ENCODE results near the gene EARS2. TPM values are rescaled to one million over a fixed set of nuclear protein-coding genes. Genes with fewer than 3 reads are reported as not detected.

The EARS2 gene
- total and polyA plus RNA-seq, 2 of the 4 experiments (the other 2 are of a cell fraction), result 28.1 to 37.8 TPM

DNA sequence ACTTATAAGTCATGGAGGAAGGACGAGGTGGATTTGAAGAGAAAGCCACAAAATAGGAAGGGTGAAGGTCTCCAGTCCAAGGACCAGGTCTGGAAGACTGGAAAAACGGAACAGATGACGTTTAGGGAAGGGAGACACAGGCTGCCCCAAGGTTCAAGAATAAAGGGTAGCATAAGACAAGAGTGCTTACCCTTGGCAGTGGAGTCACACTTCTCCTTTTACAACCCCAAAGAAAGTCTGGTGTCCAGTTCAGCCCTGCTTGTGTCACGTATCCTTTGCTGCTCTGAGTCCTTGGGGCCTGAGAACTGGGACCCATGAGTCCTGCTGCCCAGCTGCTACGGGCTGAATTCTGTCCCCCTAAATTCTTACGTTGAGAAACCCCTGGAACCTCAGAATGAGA, 33.8 kb downstream of the EARS2 start:
- POLR2A ChIA-PET (ENCODE audit: unreplicated experiment), result no interaction called here
- H4K91ac ChIP-seq (ENCODE audit: insufficient read depth, low read depth, low read length), result no peak overlapping the region
- dilution Hi-C loops (cut with HindIII; ENCODE audit: low sequenced_read_pairs, unreplicated experiment), result no loop called here
- no peak overlapping the region for H3K14ac ChIP-seq (replicated peaks; ENCODE audit: low read depth, low read length)
- no peak overlapping the region for H2BK5ac ChIP-seq (ENCODE audit: low read depth, low read length, poor library complexity, severe bottlenecking)
- CTCF ChIA-PET, result no interaction called here
- no peak overlapping the region for H3K4ac ChIP-seq (ENCODE audit: low read depth, low read length)
- H2AFZ ChIP-seq (replicated peaks; ENCODE audit: low read length, poor library complexity), result no peak overlapping the region
- DNase-seq (no peak), ATAC-seq (ENCODE audit: low read depth) (no peak)
- H4K8ac ChIP-seq (ENCODE audit: low read depth in 2 of 2, low read length in 2 of 2), result no peak overlapping the region
- H2BK120ac ChIP-seq (ENCODE audit: low read depth, low read length), result no peak overlapping the region
- H3K36me3 ChIP-seq (ENCODE audit: control insufficient read depth, insufficient read depth, low read length), result peaks cover 48% of the 10 kb centered on the region
- no peak overlapping the region for H2AK5ac ChIP-seq (ENCODE audit: low read depth, low read length)
- H3K56ac ChIP-seq (ENCODE audit: extremely low read depth, insufficient read depth, low read length), result no peak overlapping the region
- BruUV-seq (replicated peaks), result no TSS peak
- no peaks in the 10 kb centered on the region for H3K9me3 ChIP-seq (ENCODE audit: control insufficient read depth, insufficient read depth, low read length)
- in situ Hi-C loops (cut with MboI; ENCODE audit: low sequenced_read_pairs), result loop anchor here (5.0 kb wide), 1 partner anchor 49 kb away; no protein-coding TSS in a partner anchor
- no peak overlapping the region for H2BK15ac ChIP-seq (ENCODE audit: low read depth, low read length)
- no peak overlapping the region for H3K4me2 ChIP-seq (ENCODE audit: low read depth, low read length)
- H3K18ac ChIP-seq (ENCODE audit: low read depth, low read length), result no peak overlapping the region
- H2BK20ac ChIP-seq (ENCODE audit: low read depth, low read length), result no peak overlapping the region
- intact Hi-C loops (cut with micrococcal nuclease), result no loop called here
- H3K27me3 ChIP-seq (ENCODE audit: control insufficient read depth, insufficient read depth, low read length), result no peaks in the 10 kb centered on the region
- no peak for TF ChIP-seq ELK1 (IDR thresholded peaks at IDR 0.05; ENCODE audit: borderline replicate concordance, low read depth, low read length)
- no peak for TF ChIP-seq MAFK (IDR thresholded peaks at IDR 0.05; ENCODE audit: low read depth, low read length)
- TF ChIP-seq FOS (IDR thresholded peaks at IDR 0.05; ENCODE audit: low read depth, low read length), result no peak
- no peak for TF ChIP-seq RFX5 (IDR thresholded peaks at IDR 0.05; ENCODE audit: low read depth, low read length)
- TF ChIP-seq NFE2L2 (IDR thresholded peaks at IDR 0.05; ENCODE audit: low read depth, low read length), result no peak
- TF ChIP-seq RCOR1 (IDR thresholded peaks at IDR 0.05; ENCODE audit: insufficient replicate concordance, low read length), result no peak
- no peak for TF ChIP-seq MXI1 (IDR thresholded peaks at IDR 0.05; ENCODE audit: borderline replicate concordance, low read depth, low read length)
- no peak for TF ChIP-seq POLR2A (IDR thresholded peaks at IDR 0.05; ENCODE audit: low read depth, low read length)
- no peak for TF ChIP-seq BHLHE40 (IDR thresholded peaks at IDR 0.05; ENCODE audit: low read depth, low read length)
- no peak for TF ChIP-seq MAZ (IDR thresholded peaks at IDR 0.05; ENCODE audit: borderline replicate concordance, low read depth, low read length)
- no peak for TF ChIP-seq CTCF (conservative IDR thresholded peaks at IDR 0.05; ENCODE audit: low read depth, low read length)
- TF ChIP-seq RAD21 (IDR thresholded peaks at IDR 0.05; ENCODE audit: low read length), result no peak
- TF ChIP-seq SMC3 (IDR thresholded peaks at IDR 0.05; ENCODE audit: low read depth, low read length), result no peak
- TF ChIP-seq USF2 (IDR thresholded peaks at IDR 0.05; ENCODE audit: low read depth, low read length), result no peak
- TF ChIP-seq CEBPB (IDR thresholded peaks at IDR 0.05; ENCODE audit: low read depth, low read length), result no peak
- TF ChIP-seq CHD1 (IDR thresholded peaks at IDR 0.05; ENCODE audit: low read depth, low read length), result no peak
- H3K27ac ChIP-seq (ENCODE audit: insufficient read depth, low read length), result no peak overlapping the region
- no peak overlapping the region for H3K9ac ChIP-seq (ENCODE audit: low read depth, low read length)
- H4K20me1 ChIP-seq (ENCODE audit: insufficient read depth, low read length), result no peaks in the 10 kb centered on the region
- 0 out of 2 replicates have a peak, but pooled peaks cover 4% of the 10 kb centered on the region for H3K9me1 ChIP-seq (ENCODE audit: insufficient read depth, low read length)
- no peak overlapping the region for H3K23ac ChIP-seq (ENCODE audit: low read depth, low read length)
- no peak overlapping the region for H3K4me3 ChIP-seq (ENCODE audit: insufficient read depth, low read depth, low read length)
- no peak overlapping the region for H2AK9ac ChIP-seq (replicated peaks; ENCODE audit: low read depth, low read length, poor library complexity)
- WGBS, 2 experiments (ENCODE audit: extremely low coverage in 2 of 2, insufficient read length in 1 of 2), result 93% methylated on average over 3 of the region's 6 CpGs; no CpG with 5 or more reads in 1 of the 2 experiments
- no peak overlapping the region for H4K5ac ChIP-seq (ENCODE audit: low read depth, low read length)
- H3K79me1 ChIP-seq (ENCODE audit: low read depth in 1 of 2, low read length in 2 of 2), result peaks cover 0 to 2% of the 10 kb centered on the region in 2 experiments; a peak in 1 of 4 replicates
- no peaks in the 10 kb centered on the region for H3K4me1 ChIP-seq (ENCODE audit: control insufficient read depth, insufficient read depth, low read length)
